Measurements from ENCODE around the gene PRR33. TPM values are rescaled to one million over a fixed set of nuclear protein-coding genes. Genes with fewer than 3 reads are reported as not detected.
A peak's percentile ranks its signal among the peaks of the same experiment; 100 is the strongest.

Gene PRR33
- total and polyA plus RNA-seq, 12 donors: 0.09 to 6.5 (median 3.5) TPM

- no peak for TF ChIP-seq CTCF (IDR thresholded peaks at IDR 0.05)
- intact Hi-C loops (cut with DNase I): no loop called here
- DNase-seq (no peak), ATAC-seq (no peak)
- Histone ChIP-seq H3K36me3 (no peaks in the 10 kb centered on the region), H3K27ac (no peak overlapping the region), H3K9me3 (no peaks in the 10 kb centered on the region), H3K4me1 (peaks cover 4 to 74% (median 20%) of the 10 kb centered on the region in 9 donors), H3K27me3 (no peaks in the 10 kb centered on the region), H3K4me3 (no peak overlapping the region)
- WGBS, 2 donors: 89 to 91% methylated on average over 18 of the region's 18 CpGs
Observed at GRCh38 chr11:1847926-1848639, 43.6 kb downstream of the PRR33 start.

- H3K9me3 ChIP-seq: no peaks in the 10 kb centered on the region
- no peaks in the 10 kb centered on the region for H3K36me3 ChIP-seq
- 92 to 96% methylated on average over 34 of the region's 34 CpGs for WGBS, 2 donors
- H3K4me1 ChIP-seq: peaks cover 5 to 78% (median 20%) of the 10 kb centered on the region in 9 donors
- TF ChIP-seq CTCF (IDR thresholded peaks at IDR 0.05): no peak
- H3K27me3 ChIP-seq: no peaks in the 10 kb centered on the region
- DNase-seq: no peak
- H3K27ac ChIP-seq: no peak overlapping the region
- H3K4me3 ChIP-seq: no peak overlapping the region
- ATAC-seq: no peak
- intact Hi-C loops (cut with DNase I): no loop called here
Observed at GRCh38 chr11:1847006-1847735, 44.5 kb downstream of the PRR33 start.

DNA sequence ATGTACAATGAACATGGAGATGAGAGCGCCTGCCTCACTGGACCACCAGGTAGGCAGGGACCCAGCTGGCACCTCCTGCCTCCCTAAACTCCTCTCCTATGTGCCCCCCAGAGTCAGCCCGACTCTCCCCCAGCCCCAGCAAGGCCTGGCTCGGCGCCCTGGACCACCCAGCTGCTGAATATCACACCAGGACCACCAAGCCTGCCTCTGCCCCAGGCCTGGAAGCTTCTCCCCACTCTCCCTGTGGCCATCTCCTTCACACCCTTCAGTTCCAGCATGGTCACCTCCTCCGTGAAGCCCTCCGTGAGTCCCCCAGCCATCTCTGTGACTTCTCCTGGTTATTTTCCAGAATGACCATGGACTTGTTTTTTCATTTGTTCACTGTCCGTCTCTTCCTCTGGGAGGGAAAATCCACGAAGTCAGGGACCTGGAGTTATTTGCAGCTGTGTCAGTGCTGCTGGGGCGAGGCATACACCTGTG is 45.2 kb downstream of the PRR33 start:
- WGBS, 2 donors: 86 to 99% methylated on average over 9 of the region's 9 CpGs
- intact Hi-C loops (cut with DNase I): no loop called here

More for the DNA sequence above, 45.2 kb downstream of the PRR33 start:
- ATAC-seq (no peak), DNase-seq (peak in 1 of 2 donors; percentile 14)
- H3K4me1 ChIP-seq: peaks cover 5 to 74% (median 21%) of the 10 kb centered on the region in 9 donors
- no peaks in the 10 kb centered on the region for H3K9me3 ChIP-seq
- no peaks in the 10 kb centered on the region for H3K27me3 ChIP-seq
- no peaks in the 10 kb centered on the region for H3K36me3 ChIP-seq
- TF ChIP-seq CTCF (IDR thresholded peaks at IDR 0.05): no peak
- H3K4me3 ChIP-seq: no peak overlapping the region
- H3K27ac ChIP-seq: peak overlapping the region in 1 of 10 donors; percentile 80

Measured in heart right ventricle (tissue), 16 donors.